ENCODE results near the gene EFS.

Gene EFS

DNA sequence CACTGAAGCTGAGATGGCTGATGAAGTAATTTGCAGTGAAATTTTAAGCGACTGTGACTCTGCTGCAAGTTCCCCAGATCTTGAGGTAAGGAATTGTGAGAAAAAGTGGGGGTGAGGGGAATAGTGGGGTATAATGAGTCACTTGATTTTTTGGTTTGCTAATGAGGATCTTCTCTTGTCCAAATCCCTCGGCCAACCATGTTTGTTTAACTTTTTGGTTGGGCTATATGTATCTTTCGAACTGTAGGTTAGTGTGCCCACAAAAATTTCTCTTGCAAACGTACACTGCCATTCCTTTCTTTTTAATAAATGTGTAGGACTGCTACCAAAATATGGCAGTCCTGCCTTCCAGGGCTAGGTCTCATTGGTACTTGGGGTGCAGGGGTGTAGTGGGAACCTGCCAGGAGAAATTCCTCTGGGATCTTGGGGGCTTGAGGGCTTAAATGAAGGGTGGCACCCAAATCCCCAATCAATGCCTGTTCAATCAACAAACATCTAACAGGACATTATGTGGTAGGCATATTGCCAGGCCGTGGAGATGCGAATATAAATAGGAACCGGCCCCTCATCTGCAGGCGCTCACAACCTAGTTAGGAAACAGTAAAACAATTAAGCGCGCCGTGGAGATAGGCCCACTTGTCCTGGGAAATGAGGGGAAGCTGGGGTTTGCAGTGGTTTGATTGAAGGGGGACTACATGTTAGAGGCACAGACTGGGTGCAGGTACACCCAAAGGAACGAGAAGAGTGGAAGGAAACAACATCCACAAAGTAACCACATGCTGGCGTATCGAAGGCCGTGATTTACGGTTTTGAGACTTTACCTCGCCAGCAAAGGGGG, 45.0 kb downstream of the EFS start:
- H3K27ac ChIP-seq = peak overlapping the region in 20 of 21 experiments; percentile 66 to 99 (median 88)
- peak overlapping the region; percentile 12 to 96 (median 92) for H3K4me3 ChIP-seq

DNA sequence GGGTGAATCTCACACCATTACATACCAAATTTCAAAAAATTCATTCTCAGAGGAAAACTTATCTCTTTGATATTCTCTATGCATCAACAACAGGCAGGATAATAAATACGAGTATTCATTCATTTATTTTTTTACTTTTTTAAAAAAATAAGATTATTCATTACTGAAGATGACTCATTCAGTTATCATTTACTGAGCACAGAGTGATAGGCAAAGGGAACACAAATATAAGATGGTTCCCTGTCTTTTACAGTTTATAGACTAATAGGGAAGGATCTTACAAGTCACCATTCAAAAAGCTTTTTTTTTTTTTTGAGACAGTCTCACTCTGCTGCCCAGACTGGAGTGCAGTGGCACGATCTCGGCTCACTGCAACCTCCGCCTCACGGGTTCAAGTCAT, 48.7 kb downstream of the EFS start:
- Histone ChIP-seq H3K4me3 (no peak overlapping the region), H3K27ac (no peak overlapping the region)

DNA sequence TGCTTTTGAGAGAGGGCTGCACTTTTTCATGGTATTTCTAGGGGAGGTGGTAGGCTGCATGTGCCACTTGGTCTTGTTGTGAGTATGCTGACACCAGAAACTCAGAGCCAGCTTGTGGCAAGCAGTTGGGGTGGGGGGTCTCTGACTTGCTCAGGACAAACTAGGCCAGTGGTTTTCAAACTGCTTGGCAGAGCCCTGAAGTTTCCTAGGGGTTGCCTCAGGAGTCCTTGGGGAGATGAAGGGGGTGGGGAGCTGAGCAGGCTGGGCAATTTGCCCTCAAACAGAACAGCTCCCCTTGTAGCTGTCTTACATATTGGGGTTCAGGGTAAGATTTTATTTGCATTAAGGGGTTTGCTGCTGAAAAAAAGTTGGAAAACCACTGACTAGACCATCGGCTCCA, 54.4 kb downstream of the EFS start:
- H3K4me3 ChIP-seq = no peak overlapping the region
- H3K27ac ChIP-seq = peak overlapping the region in 1 of 21 experiments; percentile 1

DNA sequence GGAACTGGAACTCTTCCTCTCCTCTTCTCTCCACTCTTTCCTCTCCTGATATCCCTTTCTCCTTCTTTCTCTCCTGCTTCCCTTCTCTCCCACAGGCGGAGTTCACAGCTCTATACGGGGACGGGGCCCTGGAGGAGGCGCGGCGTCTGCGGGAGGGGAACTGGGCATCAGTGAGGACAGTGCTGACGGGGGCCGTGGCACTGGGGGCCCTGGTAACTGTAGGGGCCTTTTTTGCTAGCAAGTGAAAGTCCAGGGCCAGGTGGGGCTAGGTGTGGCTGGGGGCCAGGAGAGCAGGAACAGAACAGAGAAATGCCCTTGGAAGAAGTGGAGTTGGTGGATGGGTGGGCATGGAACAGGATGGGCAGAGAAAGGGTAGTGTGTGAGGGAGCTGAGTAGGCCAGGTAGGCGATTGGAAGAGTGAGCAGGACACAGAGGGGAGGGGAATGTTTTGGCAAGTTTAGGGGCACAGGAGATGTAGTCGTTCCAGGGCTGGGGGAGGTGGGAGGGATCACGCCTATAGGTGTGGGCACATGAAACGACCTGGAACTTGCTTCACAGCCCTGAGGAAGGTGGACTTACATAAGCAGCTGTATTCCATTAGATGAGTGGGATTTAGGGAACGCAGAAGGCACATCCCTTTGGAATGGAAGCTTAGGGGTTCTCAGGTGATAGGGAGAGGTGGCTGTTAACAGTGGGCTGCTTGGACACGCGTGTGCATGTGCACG, 56.1 kb downstream of the EFS start:
- H3K27ac ChIP-seq = peak overlapping the region in 14 of 21 experiments; percentile 10 to 95 (median 46)
- peak overlapping the region in 3 of 7 experiments; percentile 4 to 69 (median 58) for H3K4me3 ChIP-seq

DNA sequence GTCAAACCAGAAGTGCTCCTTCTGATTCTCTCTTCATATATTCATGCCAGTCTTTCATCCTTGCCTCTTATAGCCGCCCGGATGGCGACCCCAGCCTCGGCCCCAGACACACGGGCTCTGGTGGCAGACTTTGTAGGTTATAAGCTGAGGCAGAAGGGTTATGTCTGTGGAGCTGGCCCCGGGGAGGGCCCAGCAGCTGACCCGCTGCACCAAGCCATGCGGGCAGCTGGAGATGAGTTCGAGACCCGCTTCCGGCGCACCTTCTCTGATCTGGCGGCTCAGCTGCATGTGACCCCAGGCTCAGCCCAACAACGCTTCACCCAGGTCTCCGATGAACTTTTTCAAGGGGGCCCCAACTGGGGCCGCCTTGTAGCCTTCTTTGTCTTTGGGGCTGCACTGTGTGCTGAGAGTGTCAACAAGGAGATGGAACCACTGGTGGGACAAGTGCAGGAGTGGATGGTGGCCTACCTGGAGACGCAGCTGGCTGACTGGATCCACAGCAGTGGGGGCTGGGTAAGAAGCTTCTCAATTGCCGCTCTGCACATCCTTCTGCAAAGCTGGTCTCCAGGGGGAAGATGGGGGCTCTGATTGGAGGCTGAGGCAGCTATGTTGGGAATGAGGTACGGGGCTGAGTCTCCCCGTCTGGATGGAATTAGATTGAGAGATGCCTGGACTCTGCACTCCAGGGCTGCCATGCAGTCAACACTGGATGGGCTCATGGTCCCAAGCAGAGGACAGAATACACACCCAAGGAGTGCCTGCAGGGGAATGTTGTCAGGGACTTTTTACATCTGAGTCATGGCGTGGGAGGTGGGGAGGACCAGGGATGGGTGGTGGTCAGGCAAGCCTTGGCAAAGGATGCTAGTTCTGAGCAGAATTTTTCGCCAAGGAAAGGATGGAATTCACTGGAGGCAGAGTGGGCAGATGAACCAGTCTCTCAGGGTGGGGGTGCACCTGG, 57.0 kb downstream of the EFS start:
- peak overlapping the region; percentile 43 to 69 (median 58) for H3K4me3 ChIP-seq
- H3K27ac ChIP-seq = peak overlapping the region in 18 of 21 experiments; percentile 81 to 95 (median 90)

DNA sequence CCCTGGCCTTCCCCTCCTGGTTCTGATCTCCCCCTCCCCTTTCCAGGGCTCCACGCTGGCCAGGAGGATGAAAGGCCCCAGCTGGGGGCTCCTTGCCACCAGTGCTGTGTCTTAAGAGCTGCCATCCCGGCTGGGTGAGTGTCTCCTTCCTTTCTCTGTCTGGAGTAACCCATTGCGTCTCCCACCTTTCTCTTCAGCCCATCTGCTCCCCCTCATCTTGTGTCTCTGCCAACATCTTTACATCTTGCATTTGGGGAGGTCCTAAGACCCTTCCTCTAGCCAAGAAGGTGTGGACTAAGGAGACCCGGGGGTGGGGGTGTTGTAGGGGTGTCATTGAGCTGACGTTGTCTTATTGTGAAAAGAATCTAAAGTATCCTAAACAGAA, 57.8 kb downstream of the EFS start:
- Histone ChIP-seq H3K4me3 (peak overlapping the region; percentile 43 to 69 (median 58)), H3K27ac (peak overlapping the region; percentile 69 to 95 (median 89))

DNA sequence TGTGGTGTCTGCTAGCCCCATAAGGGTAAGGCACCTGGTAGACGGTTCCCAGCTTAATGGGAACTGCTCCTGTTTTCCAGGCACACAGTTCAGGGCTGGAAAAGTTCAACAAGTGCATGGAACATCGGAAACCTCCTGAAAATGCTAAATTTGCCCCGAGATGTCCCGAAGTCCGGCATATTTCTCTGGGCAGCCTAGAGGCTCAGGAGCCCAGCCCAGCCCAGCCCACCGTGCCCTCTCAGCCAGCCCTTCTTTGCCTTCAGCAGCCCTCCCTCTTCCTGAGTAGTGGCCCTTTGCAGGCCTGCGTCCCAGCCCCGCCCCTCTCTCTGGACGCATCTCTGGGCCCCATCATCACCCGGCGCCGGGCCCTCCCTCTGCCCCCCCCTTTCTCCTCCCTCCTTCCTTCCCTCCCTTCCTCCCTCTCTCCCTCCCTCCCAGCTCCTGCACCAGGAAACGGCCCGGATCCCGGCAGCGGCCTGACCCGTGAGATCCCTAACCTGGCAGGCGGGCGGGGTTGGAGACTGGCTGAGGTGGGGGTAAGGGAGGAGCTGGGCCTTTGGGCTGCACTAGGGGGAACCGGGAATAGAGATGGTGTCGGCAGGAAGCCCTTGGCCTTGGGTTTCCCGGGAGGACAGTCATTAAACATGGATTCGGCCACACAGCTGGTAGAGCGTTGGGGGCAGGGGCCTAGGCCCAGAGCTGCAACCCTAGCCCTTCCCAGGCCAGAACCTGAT, 58.4 kb downstream of the EFS start, which contains the start of gene BCL2L2:
BCL2L2 (plus strand) TSS at position 422 of the 734 bp plus-strand sequence. CDS start 935 bp downstream, outside the sequence.
- Histone ChIP-seq H3K27ac (peak within 1 kb of the TSS; percentile 69 to 95 (median 89)), H3K4me3 (peak within 1 kb of the TSS; percentile 43 to 69 (median 58))

Data from skin epidermis (tissue), 12 donors.